Activated T-helper 1 cell treated with anti-CD3 and anti-CD28 coated beads, Interleukin-12 subunit alpha, Interleukin-12 subunit beta, Interleukin-2, Interleukin-4 antibody, amounts not matched to agents 30 ng/mL and 10 ng/mL and 1 ng/mL, durations not matched to agents 14 hours and 24 hours and 36 hours (primary cell): Measurements from ENCODE around the gene IREB2. TPM values are rescaled to one million over a fixed set of nuclear protein-coding genes. Genes with fewer than 3 reads are reported as not detected.
A peak's percentile ranks its signal among the peaks of the same experiment; 100 is the strongest.

ENCODE experiments used
- DNase-seq: peaks from one replicate; pipeline ENCODE4 v3.0.0; 2021; ENCODE audit warnings: low spot score
- H3K27ac Mint-ChIP-seq: one replicate; pipeline ENCODE4 v1.8.0; 2021; ENCODE audit warnings: mild to moderate bottlenecking, mixed read lengths
- H3K27me3 Mint-ChIP-seq: one replicate; pipeline ENCODE4 v1.8.0; 2022; ENCODE audit warnings: mild to moderate bottlenecking, moderate library complexity, mixed read lengths; ENCODE audit not compliant: insufficient read depth
- H3K36me3 Mint-ChIP-seq: one replicate; pipeline ENCODE4 v1.8.0; 2021; ENCODE audit warnings: low read depth, mixed read lengths
- H3K4me1 Mint-ChIP-seq: one replicate; pipeline ENCODE4 v1.8.0; 2021; ENCODE audit warnings: low read depth, mixed read lengths
- H3K4me3 Mint-ChIP-seq: one replicate; pipeline ENCODE4 v1.8.0; 2021; ENCODE audit warnings: mild to moderate bottlenecking, moderate library complexity, mixed read lengths
- H3K9me3 Mint-ChIP-seq: one replicate; pipeline ENCODE4 v1.8.0; 2021; ENCODE audit warnings: mixed read lengths
- intact Hi-C: fragments of 100-400 bp; cut with micrococcal nuclease; formaldehyde crosslinking; loops from one replicate; pipeline ENCODE4 v1.15.1; 2024
- total RNA-seq: library from RNA; stranded (reverse); gene quantifications from 2 replicates; pipeline ENCODE4 v1.2.3, GENCODE V29; 2022

IREB2 gene
- total RNA-seq, 1 donor from 2014 or later, result 103 TPM

DNA sequence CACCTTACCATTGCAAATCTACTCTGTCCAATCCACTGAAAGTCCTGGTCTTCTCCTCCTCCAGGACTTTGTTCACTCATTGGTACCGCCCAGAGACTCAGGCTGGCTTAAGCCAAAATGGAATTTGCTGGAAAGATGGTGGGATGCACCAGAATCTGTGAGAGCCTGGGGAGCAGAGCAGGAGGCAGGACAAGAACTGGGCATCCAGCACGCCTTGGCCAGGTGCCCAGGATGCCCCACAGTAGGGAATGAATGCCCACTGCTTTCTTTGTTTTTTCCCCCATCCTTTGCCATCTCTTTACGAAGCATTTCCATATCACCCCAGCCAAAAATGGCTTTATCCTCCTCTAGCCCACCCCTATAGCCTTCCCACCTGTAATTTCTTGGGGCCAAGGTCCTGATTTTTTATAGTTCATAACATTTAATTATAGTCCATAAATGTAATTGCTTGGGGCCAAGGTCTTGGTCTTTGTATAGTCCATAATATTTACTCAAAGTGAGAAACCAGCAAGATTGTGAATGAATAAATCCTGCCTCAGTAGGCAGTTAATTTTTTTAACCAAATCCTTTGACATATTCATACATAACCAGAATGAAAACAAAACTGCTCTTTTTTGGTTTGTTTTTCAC lies 23.3 kb upstream of the IREB2 start:
- no peaks in the 10 kb centered on the region for H3K4me1 Mint-ChIP-seq
- intact Hi-C loops, result no loop called here
- H3K4me3 Mint-ChIP-seq, result no peak overlapping the region
- H3K36me3 Mint-ChIP-seq, result no peaks in the 10 kb centered on the region
- H3K27ac Mint-ChIP-seq, result no peak overlapping the region
- DNase-seq, result no peak
- H3K9me3 Mint-ChIP-seq, result no peaks in the 10 kb centered on the region
- H3K27me3 Mint-ChIP-seq, result peaks cover 9% of the 10 kb centered on the region

DNA sequence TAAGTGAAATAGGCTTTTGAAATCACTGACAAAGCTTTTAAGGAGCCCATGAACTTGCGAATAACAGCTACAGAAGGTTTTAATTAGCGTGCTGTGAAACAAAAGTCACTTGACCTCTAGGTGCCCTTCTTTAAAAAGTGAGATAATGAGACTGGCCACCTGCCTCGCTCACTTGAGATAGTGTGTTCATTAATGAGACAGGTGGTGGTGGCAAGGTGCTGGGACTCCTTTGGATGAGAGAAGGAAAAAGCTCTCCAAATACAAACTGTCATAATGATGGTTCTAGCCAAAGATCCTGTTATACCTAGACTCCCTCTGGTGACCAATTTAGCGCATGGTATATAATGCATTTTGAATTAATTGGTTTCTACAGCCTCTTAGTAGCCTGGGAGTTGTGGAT lies 22.7 kb upstream of the IREB2 start:
- H3K9me3 Mint-ChIP-seq, result no peaks in the 10 kb centered on the region
- peaks cover 9% of the 10 kb centered on the region for H3K27me3 Mint-ChIP-seq
- DNase-seq, result no peak
- intact Hi-C loops, result no loop called here
- H3K36me3 Mint-ChIP-seq, result no peaks in the 10 kb centered on the region
- H3K27ac Mint-ChIP-seq, result no peak overlapping the region
- no peaks in the 10 kb centered on the region for H3K4me1 Mint-ChIP-seq
- H3K4me3 Mint-ChIP-seq, result no peak overlapping the region

DNA sequence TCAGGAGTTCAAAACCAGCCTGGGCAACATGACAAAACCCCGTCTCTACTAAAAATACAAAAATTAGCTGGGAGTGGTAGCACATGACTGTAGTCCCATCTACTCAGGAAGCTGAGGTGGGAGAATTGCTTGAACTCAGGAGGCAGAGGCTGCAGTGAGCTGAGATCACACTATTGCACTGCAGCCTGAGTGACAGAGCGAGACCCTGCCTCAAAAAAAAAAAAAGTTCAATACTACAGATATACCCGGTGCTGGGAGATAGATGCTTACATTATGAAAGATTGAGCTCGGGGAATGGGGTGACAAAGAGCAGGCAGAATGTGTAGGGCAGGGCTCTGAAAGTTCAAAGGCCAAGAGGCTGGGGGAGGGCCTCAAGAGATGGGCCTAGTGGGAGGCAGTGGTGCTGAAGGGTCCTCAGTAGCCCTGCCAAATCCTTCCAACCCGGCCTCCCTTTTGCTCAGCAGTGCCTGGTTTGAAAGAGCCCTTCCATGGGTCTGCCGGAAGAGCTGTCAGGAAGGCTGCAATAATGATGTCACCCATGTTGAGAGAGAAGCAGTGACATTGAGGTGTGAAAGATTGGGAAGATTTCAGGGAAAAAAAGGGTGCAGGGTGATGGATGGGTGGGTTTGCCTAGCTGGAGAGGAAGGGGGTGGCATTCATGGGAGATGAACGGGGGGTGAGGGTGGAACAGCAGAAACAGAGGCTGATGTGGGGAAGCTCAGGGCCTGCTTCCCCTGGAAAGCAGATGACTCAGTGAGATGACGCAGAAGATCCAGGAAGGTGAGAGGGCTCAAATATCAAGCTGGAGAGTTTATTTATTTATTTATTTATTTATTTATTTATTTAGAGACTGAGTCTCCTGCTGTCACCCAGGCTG lies 20.0 kb upstream of the IREB2 start:
- H3K4me1 Mint-ChIP-seq, result no peaks in the 10 kb centered on the region
- no peaks in the 10 kb centered on the region for H3K36me3 Mint-ChIP-seq
- H3K4me3 Mint-ChIP-seq, result no peak overlapping the region
- H3K27me3 Mint-ChIP-seq, result peaks cover 7% of the 10 kb centered on the region
- no peak for DNase-seq
- no peak overlapping the region for H3K27ac Mint-ChIP-seq
- intact Hi-C loops, result no loop called here
- no peaks in the 10 kb centered on the region for H3K9me3 Mint-ChIP-seq

DNA sequence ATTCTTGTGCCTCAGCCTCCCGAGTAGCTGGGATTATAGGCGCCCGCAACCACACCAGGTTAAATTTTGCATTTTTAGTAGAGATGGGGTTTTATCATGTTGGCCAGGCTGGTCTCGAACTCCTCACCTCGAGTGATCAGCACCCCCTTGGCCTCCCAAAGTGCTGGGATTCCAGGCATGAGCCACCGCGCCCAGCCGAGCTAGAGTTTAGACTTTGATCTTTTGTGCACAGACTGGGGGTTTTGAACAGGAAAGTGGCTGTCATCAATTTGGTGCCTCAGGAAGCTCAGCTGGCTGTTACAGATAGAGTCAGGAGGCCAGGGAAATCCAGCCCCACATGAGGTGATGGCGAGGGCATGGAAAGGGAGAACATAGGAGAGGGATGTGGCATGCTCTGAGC lies 19.3 kb upstream of the IREB2 start:
- Mint-ChIP-seq H3K9me3 (no peaks in the 10 kb centered on the region), H3K4me1 (no peaks in the 10 kb centered on the region), H3K4me3 (no peak overlapping the region), H3K27me3 (peaks cover 11% of the 10 kb centered on the region), H3K36me3 (no peaks in the 10 kb centered on the region), H3K27ac (no peak overlapping the region)
- no peak for DNase-seq
- intact Hi-C loops, result no loop called here

DNA sequence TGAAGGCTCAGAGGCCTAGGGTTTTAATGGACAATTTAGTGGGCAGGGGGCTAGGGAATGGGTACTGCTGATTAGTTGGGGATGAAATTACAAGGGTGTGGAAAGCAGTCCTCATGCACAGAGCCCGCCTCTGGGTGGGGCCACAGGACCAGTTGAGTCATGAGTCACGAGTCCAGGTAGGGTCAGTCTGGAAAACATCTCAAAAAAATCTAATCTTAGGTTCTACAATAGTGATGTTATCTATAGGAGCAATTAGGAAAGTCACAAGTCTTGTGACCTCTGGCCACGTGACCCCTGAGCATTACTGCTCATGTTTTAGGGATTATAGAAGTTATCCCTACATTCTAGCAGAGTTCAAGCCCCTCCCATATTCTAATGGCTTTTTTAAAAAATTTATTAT lies 18.6 kb upstream of the IREB2 start:
- Mint-ChIP-seq H3K9me3 (no peaks in the 10 kb centered on the region), H3K27me3 (peaks cover 13% of the 10 kb centered on the region), H3K4me3 (no peak overlapping the region), H3K27ac (no peak overlapping the region), H3K4me1 (no peaks in the 10 kb centered on the region), H3K36me3 (no peaks in the 10 kb centered on the region)
- no peak for DNase-seq
- intact Hi-C loops, result no loop called here

DNA sequence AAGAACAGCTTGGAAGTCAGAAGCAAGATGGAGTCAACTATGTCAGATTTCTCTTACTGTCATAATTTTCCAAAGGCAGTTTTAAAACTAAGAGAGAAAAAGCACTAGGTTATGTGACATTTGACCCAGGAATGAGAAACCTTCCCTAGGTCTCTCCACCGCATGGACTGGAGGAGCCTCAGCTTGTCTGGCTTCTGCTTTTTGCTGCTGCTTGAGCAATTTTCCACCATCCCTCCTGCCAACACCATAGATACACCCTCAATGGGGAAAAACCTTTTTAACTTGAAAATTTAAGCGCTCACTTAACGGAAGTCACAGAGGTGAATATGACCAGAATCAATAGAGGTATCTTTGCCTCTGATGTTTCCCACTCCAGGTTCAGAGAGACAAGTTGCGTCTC lies 17.8 kb upstream of the IREB2 start:
- H3K4me3 Mint-ChIP-seq, result no peak overlapping the region
- no peaks in the 10 kb centered on the region for H3K36me3 Mint-ChIP-seq
- H3K27me3 Mint-ChIP-seq, result peaks cover 15% of the 10 kb centered on the region
- DNase-seq, result no peak
- H3K27ac Mint-ChIP-seq, result no peak overlapping the region
- intact Hi-C loops, result loop anchor here (5.0 kb wide), 1 partner anchor 308 kb away; no protein-coding TSS in a partner anchor
- no peaks in the 10 kb centered on the region for H3K9me3 Mint-ChIP-seq
- H3K4me1 Mint-ChIP-seq, result peaks cover under 1% of the 10 kb centered on the region

DNA sequence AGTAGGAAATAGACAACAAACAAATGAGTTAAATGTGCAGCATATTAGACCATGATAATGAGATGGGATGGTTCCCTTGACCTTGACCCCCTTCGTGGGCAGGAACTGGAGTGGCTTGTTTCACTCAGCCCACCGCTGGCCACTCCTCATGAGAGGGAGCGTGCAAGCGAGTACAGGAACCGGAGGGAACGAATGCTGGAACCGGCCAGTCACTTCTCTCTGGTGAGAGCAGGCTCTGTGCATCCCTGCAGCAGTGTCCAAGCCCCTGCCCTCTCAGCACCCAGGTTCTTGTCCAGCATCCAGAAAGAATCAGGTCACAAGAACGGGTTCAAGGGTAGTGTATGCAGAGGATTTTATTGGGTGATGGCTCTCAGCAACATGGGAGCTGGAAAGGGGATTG lies 17.2 kb upstream of the IREB2 start:
- intact Hi-C loops, result loop anchor here (5.0 kb wide), 1 partner anchor 308 kb away; no protein-coding TSS in a partner anchor

DNA sequence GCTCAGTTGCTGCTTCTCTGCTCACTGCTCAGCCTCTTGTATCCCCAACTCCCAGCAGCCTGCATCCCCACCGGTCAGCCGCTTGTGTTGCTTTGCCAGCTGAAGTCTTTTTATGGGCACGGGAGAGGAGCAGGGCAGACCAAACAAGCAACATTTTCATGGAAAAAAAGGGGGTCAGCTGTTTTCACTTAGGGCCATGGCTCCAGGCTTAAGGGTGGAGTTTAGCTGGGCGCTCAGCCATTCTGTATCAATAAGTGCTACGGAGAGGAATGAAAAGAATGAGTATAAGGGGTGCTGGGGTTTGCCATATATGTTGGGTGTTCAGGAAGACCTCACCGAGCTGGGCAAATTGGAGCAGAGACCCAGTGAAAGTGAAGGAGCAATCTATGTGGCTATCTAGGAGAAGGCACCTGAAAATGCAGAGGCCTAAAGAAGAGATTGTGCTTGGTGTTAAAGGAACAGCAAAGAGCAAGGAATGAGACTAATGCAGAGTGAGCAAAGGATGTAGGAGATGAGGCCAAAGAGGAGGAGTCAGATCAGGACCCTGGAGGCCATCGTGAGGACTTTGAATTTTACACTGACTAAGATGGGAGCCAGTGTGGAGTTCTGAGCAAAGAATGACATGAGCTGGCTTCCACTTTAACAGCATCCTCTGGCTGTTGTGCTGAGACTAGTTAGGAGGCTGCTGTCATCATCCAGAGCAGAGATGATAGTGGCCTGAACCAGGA lies 16.6 kb upstream of the IREB2 start:
- peaks cover 12% of the 10 kb centered on the region for H3K4me1 Mint-ChIP-seq
- no peaks in the 10 kb centered on the region for H3K9me3 Mint-ChIP-seq
- intact Hi-C loops, result loop anchor here (5.0 kb wide), 1 partner anchor 309 kb away; no protein-coding TSS in a partner anchor
- H3K4me3 Mint-ChIP-seq, result no peak overlapping the region
- DNase-seq, result no peak
- H3K36me3 Mint-ChIP-seq, result no peaks in the 10 kb centered on the region
- no peak overlapping the region for H3K27ac Mint-ChIP-seq
- H3K27me3 Mint-ChIP-seq, result peaks cover 17% of the 10 kb centered on the region

More for the DNA sequence above, 17.2 kb upstream of the IREB2 start:
- no peak overlapping the region for H3K27ac Mint-ChIP-seq
- H3K27me3 Mint-ChIP-seq, result peaks cover 17% of the 10 kb centered on the region
- H3K4me3 Mint-ChIP-seq, result no peak overlapping the region
- no peaks in the 10 kb centered on the region for H3K9me3 Mint-ChIP-seq
- no peaks in the 10 kb centered on the region for H3K36me3 Mint-ChIP-seq
- H3K4me1 Mint-ChIP-seq, result peaks cover 6% of the 10 kb centered on the region
- DNase-seq, result no peak

DNA sequence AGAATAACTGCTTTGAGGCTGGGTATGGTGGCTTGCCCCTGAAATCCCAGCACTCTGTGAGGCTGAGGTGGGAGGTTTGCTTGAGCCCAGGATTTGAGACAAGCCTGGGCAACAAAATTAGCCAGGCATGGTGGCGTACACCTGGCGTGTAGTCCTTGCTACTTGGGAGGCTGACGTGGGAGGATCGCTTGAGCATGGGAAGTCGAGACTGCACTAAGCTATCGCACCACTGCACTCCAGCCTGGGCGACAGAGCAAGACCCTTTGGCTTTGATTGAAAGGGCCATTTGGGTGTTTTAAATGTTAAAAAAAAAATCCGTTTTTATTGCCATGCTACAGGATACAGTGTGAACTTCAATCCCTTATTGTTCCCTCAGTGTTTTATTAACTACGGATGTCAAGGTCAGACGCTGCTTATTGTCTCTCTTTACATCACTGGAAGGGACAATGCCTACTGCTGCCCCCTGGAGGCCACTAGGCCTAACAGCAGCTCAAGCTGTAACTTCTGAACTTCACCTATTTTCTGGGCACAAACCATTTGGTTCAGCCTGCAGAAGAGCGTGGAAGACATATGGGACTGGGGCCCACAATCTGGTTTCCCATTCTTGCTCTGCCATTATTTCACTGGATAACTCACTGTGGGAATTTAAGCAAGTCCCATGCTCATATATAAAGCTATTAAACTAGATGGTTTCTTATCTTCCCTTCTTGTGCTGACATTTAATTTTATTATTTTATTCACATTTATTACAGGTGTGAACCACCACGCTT lies 15.3 kb upstream of the IREB2 start:
- peak; percentile 32 for DNase-seq
- H3K4me3 Mint-ChIP-seq, result no peak overlapping the region
- H3K27ac Mint-ChIP-seq, result no peak overlapping the region
- intact Hi-C loops, result loop anchor here (1.0 to 5.0 kb wide), 3 partner anchors 114 to 464 kb away; no protein-coding TSS in a partner anchor
- peaks cover 17% of the 10 kb centered on the region for H3K27me3 Mint-ChIP-seq
- peaks cover 12% of the 10 kb centered on the region for H3K4me1 Mint-ChIP-seq
- H3K36me3 Mint-ChIP-seq, result no peaks in the 10 kb centered on the region
- H3K9me3 Mint-ChIP-seq, result no peaks in the 10 kb centered on the region

DNA sequence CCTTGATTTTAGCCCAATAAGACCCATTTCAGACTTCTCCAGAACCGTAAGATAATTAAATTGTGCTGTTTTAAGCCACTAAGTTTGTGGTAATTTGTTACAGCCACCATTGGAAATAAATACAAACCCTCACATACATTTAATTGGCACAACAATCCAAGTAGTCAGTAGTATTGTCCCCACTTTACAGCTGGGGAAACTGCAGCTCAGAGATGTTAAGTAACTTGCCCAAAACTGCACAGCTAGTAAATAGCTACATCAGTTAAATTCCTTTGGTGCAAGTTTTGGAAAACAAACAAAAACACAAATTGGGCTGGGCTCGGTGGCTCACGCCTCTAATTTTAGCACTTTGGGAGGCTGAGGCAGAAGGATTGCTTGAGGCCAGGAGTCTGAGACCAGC lies 13.3 kb upstream of the IREB2 start:
- intact Hi-C loops, result loop anchor here (5.0 kb wide), 1 partner anchor 312 kb away; no protein-coding TSS in a partner anchor
- Mint-ChIP-seq H3K27ac (no peak overlapping the region), H3K27me3 (peaks cover 15% of the 10 kb centered on the region)

DNA sequence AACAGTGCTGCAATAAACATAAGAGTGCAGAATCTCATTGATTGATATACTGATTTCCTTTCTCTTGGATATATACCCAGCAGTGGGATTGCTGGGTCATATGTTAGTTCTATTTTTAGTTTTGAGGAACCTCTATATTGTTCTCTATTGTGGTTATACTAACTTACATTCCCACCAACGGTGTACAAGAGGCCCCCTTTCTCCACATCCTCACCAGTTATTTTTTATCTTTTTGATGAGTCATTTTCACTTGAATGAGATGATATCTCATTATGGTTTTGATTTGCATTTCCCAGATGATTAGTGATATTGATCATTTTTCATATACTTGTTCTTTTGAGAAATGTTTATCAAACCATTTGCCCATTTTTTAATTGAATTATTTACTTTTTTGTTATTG lies 12.4 kb upstream of the IREB2 start:
- Mint-ChIP-seq H3K27ac (no peak overlapping the region), H3K4me1 (peaks cover 12% of the 10 kb centered on the region), H3K36me3 (no peaks in the 10 kb centered on the region), H3K27me3 (peaks cover 17% of the 10 kb centered on the region), H3K4me3 (no peak overlapping the region), H3K9me3 (no peaks in the 10 kb centered on the region)
- intact Hi-C loops, result no loop called here
- no peak for DNase-seq

More for the DNA sequence above, 13.3 kb upstream of the IREB2 start:
- no peaks in the 10 kb centered on the region for H3K36me3 Mint-ChIP-seq
- no peak for DNase-seq
- no peak overlapping the region for H3K4me3 Mint-ChIP-seq
- H3K9me3 Mint-ChIP-seq, result no peaks in the 10 kb centered on the region
- peaks cover 12% of the 10 kb centered on the region for H3K4me1 Mint-ChIP-seq

DNA sequence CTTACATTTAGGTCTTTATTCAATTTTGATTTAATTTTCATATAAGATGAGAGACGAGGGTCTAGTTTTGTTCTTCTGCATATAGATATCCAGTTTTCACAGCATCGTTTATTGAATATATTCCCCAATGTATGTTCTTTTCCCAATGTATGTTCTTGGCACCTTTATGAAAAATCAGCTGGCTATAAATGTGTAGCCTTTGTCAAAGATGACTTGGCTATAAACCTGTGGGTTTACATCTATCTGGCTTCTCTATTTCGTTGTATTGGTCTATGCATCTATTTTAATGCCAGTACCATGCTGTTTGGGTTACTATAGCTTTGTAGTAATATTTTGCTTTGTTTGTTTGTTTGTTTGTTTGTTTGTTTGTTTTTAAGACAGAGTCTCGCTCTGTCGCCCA lies 11.7 kb upstream of the IREB2 start:
- no peak for DNase-seq
- no peak overlapping the region for H3K4me3 Mint-ChIP-seq
- H3K36me3 Mint-ChIP-seq, result no peaks in the 10 kb centered on the region
- peaks cover 12% of the 10 kb centered on the region for H3K4me1 Mint-ChIP-seq
- H3K27ac Mint-ChIP-seq, result no peak overlapping the region
- H3K27me3 Mint-ChIP-seq, result peaks cover 20% of the 10 kb centered on the region
- intact Hi-C loops, result no loop called here
- no peaks in the 10 kb centered on the region for H3K9me3 Mint-ChIP-seq
